ENCODE data around the gene OSBP.
"Not testable (repeated sequence)": the region's sequence is repeated elsewhere in the genome, so short reads cannot be mapped to it uniquely, and the experiment has no call there.

Gene OSBP

DNA sequence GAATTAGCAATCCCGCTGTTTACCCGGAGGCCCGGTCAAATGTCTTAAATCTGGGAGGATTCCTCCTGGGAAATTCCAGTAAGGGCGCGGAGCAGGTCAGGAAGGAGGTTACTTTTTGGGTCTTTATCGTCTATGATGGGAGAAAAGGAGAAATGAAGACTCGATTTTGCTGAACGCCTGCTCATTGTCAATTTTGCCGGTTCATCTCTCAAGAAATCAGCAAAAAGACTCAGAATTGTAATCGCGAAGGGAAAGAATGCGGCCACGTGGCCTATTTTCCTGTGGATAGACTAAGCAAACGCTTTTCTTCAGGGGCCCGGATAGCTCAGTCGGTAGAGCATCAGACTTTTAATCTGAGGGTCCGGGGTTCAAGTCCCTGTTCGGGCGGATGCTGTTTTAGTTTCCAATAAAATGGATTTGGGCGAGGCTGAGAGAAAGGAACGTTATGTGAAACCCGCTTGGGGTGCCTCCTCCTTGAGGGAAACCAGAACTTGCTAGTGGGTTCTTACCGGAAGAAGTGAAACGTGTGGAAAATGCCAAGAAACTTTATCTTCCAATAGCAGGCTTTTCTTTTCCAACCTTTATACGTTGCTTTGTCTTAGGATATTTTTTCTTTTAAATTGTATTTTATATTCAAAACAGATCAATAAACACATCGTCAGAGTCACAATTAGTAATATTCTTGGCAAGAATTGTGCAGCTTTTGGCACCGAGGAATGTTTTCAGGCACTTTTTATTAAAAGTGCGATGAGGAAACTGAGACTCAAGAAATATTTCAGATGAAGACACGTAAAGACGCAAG, 59.3 kb downstream of the OSBP start:
- in situ Hi-C loops (cut with HindIII; ENCODE audit: low sequenced_read_pairs) = no loop called here

DNA sequence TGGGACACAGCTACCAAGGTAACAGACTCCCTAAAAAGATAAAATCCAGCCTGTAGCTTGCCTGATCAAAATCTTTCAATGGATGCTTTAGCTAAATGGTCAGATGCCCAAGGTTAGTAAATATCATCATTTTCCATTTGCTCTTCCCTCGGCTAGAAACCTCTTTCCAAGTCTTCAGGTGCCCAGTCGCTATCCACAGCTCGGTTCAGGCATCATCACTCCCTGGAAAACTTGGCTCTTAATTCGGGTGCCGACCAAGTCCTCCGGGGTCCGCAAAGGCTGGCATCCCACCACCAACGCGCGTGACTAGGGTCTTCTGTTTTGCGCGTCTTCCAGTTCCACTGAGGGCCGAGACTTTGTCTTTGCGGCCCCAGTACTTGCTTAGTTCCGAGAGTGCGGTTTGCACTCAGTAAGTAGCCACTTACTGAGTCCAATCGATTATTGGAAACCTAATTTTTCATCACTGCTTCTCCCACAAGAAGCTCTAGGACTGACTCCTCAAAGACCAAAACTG, 59.9 kb downstream of the OSBP start:
- in situ Hi-C loops (cut with HindIII; ENCODE audit: low sequenced_read_pairs) = no loop called here

DNA sequence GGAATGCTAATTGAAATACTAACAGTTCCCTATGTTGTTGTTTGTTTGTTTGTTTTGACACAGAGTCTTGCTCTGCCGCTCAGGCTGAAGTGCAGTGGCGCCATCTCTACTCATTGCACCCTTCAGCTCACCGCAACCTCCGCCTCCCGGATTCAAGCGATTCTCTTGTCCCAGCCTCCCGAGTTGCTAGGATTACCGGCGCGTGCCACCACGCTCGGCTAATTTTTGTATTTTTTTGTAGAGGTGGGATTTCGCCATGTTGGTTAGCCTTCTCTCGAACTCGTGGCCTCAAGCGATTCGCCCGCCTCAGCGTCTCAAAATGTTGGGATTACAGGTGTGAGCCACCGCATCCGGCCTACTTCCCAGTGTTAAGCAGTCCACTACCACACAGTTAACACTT, 62.3 kb downstream of the OSBP start:
- in situ Hi-C loops (cut with HindIII; ENCODE audit: low sequenced_read_pairs) = no loop called here

DNA sequence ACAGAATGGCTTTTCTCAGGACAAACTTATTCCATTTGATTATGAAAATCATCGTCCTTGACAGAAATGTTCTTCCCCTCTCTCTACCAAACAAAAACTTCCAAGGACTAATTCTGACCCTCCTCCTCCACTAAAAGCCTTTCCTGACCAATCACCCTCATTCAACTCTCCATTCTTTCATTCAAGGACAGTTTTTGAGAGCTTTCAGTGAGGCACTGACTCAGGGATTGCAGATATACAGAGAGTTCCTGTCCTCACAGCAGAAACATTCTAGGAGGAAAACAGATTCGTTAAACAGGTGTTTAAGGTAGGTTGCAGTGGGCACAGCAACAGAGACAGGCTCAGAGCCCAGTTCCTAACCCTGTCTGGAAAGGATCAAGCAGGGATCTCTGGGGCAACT, 62.7 kb downstream of the OSBP start:
- in situ Hi-C loops (cut with HindIII; ENCODE audit: low sequenced_read_pairs) = no loop called here

DNA sequence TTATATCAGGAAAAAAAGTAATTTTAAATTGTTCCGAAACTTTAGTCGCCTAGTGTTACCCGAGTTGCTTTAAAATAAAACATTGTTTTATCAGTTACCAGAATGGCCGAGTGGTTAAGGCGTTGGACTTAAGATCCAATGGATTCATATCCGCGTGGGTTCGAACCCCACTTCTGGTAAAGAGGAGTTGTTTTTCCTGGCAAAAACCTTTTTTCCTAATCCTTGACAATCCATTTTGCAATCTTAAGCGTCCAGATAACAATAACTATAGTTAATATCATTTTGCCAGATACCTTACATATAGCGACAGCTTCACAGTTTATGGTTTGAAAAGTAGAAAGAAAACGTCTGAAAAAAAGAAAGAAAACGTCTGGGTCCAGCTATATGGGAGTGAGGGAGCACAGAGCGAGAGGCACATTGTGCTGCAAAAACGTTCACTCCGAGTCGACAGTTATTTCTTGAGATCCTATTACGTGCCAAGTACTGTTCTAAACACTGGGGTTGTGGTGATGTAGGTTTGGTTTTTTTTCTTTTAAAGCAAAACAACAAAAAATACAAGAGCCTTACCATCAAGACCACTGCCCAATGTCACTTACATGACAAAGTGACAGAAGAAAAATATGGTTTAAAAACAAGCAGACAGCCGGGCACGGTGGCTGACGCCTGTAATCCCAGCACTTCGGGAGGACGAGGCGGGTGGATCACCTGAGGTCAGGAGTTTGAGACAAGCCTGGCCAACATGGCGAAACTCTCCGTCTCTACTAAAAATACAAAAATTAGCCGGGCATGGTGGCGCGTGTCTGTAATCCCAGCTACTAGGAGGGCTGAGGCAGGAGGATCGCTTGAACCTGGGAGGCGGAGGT, 63.7 kb downstream of the OSBP start:
- in situ Hi-C loops (cut with HindIII; ENCODE audit: low sequenced_read_pairs) = no loop called here

DNA sequence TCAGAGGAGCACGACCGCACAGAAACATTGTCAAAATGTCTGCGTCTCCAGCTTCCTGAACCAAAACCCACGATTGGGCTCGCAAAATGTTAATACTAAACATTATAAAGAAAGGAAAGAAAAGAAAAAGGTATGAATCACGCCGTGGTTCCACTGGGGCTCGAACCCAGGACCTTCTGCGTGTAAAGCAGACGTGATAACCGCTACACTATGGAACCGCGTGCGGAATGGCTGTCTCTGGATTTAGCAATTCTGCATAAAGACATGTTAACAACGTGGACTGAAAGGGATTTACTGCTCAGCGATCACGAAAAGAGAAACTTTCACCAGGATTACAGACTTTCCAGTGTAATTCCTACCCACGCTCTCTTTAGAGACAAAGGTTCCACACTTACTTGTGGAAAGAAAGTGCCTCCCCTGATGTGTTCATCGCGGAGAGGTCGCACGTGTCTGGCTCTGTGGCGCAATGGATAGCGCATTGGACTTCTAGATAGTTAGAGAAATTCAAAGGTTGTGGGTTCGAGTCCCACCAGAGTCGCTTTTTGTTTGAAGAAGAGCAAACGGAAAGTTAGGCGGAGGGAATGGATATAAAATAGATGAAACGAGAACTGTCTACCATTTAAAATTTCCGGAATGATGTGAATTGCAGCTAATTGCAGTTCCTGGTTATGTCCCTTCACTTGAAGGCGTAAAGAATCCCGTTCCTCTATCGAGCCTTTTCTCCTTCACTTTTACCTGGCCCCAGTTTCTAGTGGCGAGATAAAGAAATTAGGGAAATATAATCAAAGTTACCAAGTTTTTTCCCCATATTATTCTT, 64.5 kb downstream of the OSBP start:
- in situ Hi-C loops (cut with HindIII; ENCODE audit: low sequenced_read_pairs) = no loop called here

DNA sequence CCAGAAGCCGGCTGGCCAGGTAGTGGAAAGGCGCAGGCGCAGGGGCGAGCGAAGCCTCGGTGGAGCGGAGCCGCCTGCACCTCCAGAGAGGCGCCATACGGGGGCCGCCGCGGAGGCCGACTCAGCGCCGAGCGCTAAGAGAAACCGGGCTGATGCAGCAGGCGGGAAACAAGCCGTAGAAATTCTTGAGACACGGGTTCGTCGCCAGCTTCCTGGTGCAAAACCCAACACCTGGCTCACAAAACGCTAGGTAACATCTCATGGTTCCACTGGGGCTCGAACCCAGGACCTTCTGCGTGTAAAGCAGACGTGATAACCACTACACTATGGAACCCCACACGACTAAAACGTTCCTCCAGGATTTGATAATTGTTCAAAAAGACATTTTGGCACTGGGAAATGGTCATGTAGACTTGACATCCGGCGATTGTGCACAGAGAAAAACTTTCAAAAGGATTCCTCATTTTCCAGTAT, 65.2 kb downstream of the OSBP start:
- in situ Hi-C loops (cut with HindIII; ENCODE audit: low sequenced_read_pairs) = no loop called here

DNA sequence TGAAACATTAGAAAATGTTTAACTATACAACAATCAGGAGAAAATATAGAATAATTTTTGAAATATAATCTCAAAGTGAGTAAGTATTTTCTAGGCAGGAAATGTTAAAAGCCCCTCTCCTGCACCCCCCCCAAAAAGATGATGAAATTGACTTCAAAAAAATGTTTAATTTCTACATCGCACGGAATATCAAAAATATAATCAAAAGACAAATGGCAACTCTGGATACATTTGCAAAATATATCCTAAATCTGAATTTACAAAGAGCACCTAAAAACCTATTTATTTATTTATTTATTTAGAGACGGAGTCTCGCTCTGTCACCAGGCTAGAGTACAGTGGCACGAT, 67.3 kb downstream of the OSBP start:
- in situ Hi-C loops (cut with HindIII; ENCODE audit: low sequenced_read_pairs) = no loop called here

DNA sequence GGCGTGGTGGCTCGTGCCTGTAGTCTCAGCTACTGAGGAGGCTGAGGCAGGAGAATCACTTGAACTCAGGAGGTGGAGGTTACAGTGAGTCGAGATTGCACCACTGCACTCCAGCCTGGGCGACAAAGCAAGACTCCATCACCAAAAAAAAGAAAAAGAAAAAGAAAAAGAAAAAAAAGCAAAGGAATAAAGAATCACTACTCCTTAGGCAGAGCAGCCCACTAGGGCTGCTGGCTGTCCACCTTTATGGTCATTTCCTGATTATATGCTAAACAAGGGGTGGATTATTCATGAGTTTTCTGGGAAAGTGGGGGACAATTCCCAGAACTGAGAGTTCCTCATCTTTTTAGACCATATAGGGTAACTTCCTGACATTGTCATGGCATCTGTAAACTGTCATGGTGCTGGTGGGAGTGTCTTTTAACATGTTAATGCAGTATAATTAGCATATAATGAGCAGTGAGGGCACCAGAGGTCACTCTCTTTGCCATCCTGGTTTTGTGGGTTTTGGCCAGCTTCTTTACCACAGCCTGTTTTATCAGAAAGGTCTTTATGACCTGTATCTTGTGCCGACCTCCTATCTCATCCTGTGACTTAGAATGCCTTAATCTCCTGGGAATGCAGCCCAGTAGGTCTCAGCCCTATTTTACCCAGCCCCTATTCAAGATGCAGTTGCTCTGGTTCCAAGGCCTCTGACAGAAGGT, 67.8 kb downstream of the OSBP start:
- in situ Hi-C loops (cut with HindIII; ENCODE audit: low sequenced_read_pairs) = not testable (repeated sequence)

DNA sequence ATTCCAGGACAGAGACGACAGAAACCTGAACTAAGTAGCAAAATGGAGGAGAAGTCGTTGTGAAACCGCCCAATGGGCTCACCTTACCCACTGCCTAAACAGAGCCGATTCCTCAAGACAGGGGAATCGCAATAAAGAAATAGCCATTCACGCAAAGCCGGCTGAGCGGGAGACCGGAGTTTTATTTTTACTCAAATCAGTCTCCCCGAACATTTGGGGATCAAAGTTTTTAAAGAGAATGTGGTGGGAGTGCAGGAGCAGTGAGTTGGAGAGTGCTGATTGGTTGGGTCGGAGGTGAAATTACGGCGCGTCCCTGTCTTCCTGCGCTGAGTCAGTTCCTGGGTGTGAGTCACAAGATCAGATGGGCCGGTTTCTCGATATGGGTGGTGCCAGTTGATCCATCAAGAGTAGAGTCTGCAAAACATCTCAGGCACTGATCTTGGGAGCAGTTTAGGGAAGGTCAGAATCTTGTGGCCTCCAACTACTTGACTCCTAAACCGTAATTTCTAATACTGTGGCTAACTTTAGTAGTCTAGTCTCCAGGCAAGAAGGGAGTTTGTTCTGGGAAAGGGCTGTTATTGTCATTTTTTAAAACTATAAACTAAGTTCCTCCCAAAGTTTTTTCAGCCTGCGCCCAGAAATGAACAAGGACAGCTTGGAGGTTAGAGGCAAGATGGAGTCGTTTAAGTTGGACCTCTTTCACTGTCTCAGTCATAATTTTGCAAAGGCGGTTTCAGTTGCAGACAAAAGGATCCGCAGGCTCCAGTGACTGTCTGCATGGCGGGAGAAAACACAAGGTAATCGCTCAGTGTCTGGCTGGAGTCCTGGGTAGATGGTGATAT, 70.2 kb downstream of the OSBP start:
- in situ Hi-C loops (cut with HindIII; ENCODE audit: low sequenced_read_pairs) = no loop called here

DNA sequence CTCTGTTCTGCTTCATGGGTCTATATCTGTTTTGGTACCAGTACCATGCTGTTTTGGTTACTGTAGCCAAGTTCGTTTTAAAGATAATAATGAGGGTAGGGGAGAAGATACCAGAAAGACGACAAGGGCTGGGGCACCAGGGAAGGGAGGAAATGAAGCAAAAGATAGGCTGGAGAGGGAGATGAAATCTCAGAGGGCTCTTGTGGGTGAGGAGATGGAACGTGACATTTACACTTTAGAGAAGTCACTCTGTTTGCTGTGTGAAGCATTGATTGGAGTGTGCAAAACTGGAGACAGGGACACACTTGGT, 70.8 kb downstream of the OSBP start:
- in situ Hi-C loops (cut with HindIII; ENCODE audit: low sequenced_read_pairs) = no loop called here

DNA sequence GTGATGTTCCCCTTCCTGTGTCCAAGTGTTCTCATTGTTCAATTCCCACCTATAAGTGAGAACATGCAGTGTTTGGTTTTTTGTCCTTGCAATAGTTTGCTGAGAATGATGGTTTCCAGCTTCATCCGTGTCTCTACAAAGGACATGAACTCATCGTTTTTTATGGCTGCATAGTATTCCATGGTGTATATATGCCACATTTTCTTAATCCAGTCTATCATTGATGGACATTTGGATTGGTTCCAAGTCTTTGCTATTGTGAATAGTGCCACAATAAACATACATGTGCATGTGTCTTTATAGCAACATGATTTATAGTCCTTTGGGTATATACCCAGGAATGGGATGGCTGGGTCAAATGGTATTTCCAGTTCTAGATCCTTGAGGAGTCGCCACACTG, 71.9 kb downstream of the OSBP start:
- in situ Hi-C loops (cut with HindIII; ENCODE audit: low sequenced_read_pairs) = not testable (repeated sequence)

DNA sequence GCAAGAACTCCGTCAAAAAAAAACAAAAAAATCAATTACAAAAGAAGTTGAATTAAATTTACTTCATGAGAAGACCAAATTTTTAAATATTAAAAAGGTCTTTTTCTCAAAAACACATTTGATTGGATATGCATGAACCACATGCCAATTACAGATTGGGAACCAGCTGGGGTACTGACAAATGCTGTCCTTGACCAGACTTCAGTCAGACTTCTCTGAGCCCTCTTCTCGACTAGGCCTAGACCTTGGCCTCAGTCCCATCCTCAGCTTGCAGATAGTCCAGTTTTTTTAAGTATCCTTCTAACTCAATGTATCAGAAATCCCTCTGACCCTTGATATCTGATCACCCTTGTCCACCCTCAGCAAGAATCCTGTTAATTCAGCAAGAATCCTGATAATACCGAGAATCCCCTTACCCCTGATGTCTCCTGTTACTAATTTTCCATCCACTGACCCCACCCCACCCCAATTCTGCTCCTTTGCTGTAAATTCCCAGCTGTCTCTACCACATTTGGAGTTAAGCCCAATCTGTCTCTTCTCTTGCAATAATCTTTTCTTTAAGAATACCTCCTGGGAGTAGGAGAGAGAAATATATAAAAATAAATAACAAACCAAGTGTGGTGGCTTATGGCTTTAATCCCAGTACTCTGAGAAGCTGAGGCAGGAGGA, 73.3 kb downstream of the OSBP start:
- in situ Hi-C loops (cut with HindIII; ENCODE audit: low sequenced_read_pairs) = no loop called here

DNA sequence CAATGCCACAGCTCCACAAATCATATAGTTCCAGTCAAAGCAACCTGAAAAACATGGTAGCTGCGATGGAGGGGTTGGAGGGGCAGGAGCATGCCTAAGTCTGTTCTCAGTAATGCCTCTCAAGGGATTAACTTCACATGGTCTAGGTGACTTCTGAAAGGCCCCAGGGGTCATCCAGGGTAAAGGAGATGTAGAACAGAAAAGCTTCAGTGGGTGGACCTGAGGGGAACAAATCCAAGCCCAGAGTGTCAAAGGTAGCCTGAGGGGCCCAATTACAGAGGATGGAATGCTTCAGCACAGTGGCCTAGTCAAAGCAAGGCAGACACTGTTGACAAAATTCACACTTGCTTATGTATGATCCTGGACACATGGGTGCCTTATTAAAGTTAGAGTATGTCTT, 80.9 kb downstream of the OSBP start:
- in situ Hi-C loops (cut with HindIII; ENCODE audit: low sequenced_read_pairs) = no loop called here

DNA sequence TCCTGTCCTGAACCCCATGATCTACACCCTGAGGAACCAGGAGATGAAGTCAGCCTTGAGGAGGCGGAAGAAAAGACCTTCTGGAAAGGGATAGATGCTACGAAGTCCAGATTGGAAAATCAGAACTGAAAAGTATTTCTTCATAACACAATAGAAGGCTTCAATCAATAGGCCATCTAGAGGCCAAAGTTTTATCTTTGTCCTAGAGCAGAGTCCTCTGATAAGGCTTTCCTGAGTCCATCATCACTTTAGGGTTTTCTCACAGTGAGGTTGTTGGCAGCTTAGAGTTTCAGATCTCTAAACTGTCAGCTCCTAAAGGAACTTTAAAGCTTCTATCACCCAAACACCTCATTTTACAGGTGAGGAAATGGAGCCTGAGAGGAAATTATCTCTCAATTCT, 83.0 kb downstream of the OSBP start:
- in situ Hi-C loops (cut with HindIII; ENCODE audit: low sequenced_read_pairs) = no loop called here

DNA sequence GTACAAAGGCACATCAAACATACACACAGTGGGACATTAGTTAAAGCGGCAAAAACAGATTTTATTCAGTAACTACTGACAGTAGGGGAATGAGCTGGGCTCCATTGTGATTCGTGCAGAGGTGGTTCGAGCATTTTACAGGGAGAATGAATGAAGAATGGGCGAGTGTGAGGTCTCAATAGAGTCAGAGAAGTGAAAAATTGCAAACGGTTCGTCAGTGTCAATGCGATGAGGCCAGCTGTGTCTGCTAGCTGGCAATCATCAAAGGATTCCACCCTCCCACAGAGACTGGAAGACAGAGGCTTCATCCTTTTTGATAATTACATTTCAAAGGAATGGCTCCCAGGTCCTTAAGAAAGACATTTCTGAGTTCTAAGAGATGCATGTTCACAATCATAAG, 86.9 kb downstream of the OSBP start:
- in situ Hi-C loops (cut with HindIII; ENCODE audit: low sequenced_read_pairs) = no loop called here
